SH-SY5Y (cell line): ENCODE measurements around the gene COL4A6.

Experiments used
- GATA2 ChIP-seq: IDR thresholded peaks from 2 replicates; pipeline ENCODE4 v1.6.1; 2011; ENCODE audit warnings: mild to moderate bottlenecking, low read depth, low read length
- GATA3 ChIP-seq: IDR thresholded peaks from 2 replicates; pipeline ENCODE4 v1.6.1; 2011; ENCODE audit warnings: low read depth, mild to moderate bottlenecking, low read length, moderate library complexity

DNA sequence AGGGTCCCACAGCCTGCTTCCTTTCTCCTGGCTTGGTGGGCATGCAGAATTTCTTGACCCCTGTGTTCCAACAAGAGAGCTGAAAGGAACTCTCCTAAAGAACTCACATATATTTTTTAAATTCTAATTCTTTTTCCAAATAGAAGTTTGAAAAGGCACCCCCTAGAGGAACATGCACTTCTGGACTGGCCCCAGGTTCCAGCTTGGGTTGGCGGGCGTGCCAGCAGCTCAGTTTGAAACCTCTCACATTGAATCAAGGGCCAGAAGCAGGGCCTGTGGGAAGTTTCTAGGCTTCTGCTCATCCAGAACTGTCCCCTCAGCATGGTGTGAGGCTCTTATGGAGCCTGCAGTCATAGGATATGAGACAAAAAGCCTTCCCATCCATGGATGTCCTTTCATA, 214.0 kb downstream of the COL4A6 start:
- TF ChIP-seq GATA2 (no peak), GATA3 (no peak)
